OCI-LY1 (cell line): ENCODE results near the gene SDC1.

Experiments
- H2AFZ ChIP-seq: fragments of 200-600 bp; sonication (generic), shearing (Covaris generic); 2 replicates; pipeline ENCODE4 v1.6.0; 2014; ENCODE audit warnings: antibody characterized with exemption, mild to moderate bottlenecking, low read length
- H3F3A ChIP-seq: fragments of 200-600 bp; sonication (generic), shearing (Covaris generic); 2 replicates; pipeline ENCODE4 v1.6.0; 2014; ENCODE audit warnings: mild to moderate bottlenecking, antibody characterized with exemption, low read length, moderate library complexity; ENCODE audit not compliant: insufficient read depth
- H3K27ac ChIP-seq: fragments of 200-600 bp; sonication (generic); 2 replicates; pipeline ENCODE4 v1.5.1; 2014; ENCODE audit warnings: low read length, mixed run types, mild to moderate bottlenecking, low read depth; ENCODE audit not compliant: poor library complexity, severe bottlenecking
- H3K27me3 ChIP-seq: fragments of 200-600 bp; sonication (generic); 2 replicates; pipeline ENCODE4 v1.6.0; 2014; ENCODE audit warnings: antibody characterized with exemption, mild to moderate bottlenecking, low read length, moderate library complexity; ENCODE audit not compliant: insufficient read depth
- H3K36me3 ChIP-seq: fragments of 200-600 bp; sonication (generic); 2 replicates; pipeline ENCODE4 v1.6.1; 2014; ENCODE audit warnings: mild to moderate bottlenecking, antibody characterized with exemption, low read length, moderate library complexity, mixed read lengths; ENCODE audit not compliant: insufficient read depth
- H3K4me1 ChIP-seq: fragments of 200-600 bp; sonication (generic); 2 replicates; pipeline ENCODE4 v1.5.1; 2014; ENCODE audit warnings: mild to moderate bottlenecking, low read length, moderate library complexity; ENCODE audit not compliant: insufficient read depth, severe bottlenecking
- H3K4me2 ChIP-seq: fragments of 200-600 bp; sonication (generic), shearing (Covaris generic); 2 replicates; pipeline ENCODE4 v1.6.1; 2014; ENCODE audit warnings: low read length
- H3K4me3 ChIP-seq: fragments of 200-600 bp; sonication (generic); 2 replicates; pipeline ENCODE4 v1.5.1; 2014; ENCODE audit warnings: low read length, low read depth, mild to moderate bottlenecking, mixed read lengths; ENCODE audit not compliant: poor library complexity, severe bottlenecking
- H3K79me2 ChIP-seq: fragments of 200-600 bp; shearing (Covaris generic); 2 replicates; pipeline ENCODE4 v1.6.1; 2016; ENCODE audit warnings: mixed run types, low read length, mixed read lengths; ENCODE audit not compliant: insufficient read depth
- H3K9ac ChIP-seq: fragments of 200-600 bp; sonication (generic), shearing (Covaris generic); 2 replicates; pipeline ENCODE4 v1.6.1; 2014; ENCODE audit warnings: mild to moderate bottlenecking, low read length, mixed read lengths
- H3K9me2 ChIP-seq: fragments of 200-600 bp; sonication (generic), shearing (Covaris generic); 2 replicates; pipeline ENCODE4 v1.6.1; 2014; ENCODE audit warnings: low read depth, mild to moderate bottlenecking, low read length, mixed read lengths
- H3K9me3 ChIP-seq: fragments of 200-600 bp; shearing (Covaris generic); 2 replicates; pipeline ENCODE4 v1.6.1; 2014; ENCODE audit warnings: low read length, mixed read lengths
- H4K20me1 ChIP-seq: fragments of 200-600 bp; sonication (generic), shearing (Covaris generic); 2 replicates; pipeline ENCODE4 v1.6.0; 2016; ENCODE audit warnings: mild to moderate bottlenecking, low read length; ENCODE audit not compliant: insufficient read depth
- CTCF ChIP-seq: fragments of 200-600 bp; sonication (generic), shearing (Covaris generic); IDR thresholded peaks from 2 replicates; pipeline ENCODE4 v1.5.1; 2017; ENCODE audit warnings: mild to moderate bottlenecking, antibody characterized with exemption, low read length, moderate library complexity, mixed read lengths
- EZH2 ChIP-seq: fragments of 200-600 bp; sonication (generic), shearing (Covaris generic); IDR thresholded peaks from 2 replicates; pipeline ENCODE4 v1.8.0; 2017; ENCODE audit warnings: borderline replicate concordance, mixed run types, mild to moderate bottlenecking, antibody characterized with exemption, low read length, moderate library complexity, mixed read lengths

Gene SDC1

GRCh38 chr2:20164734-20165478, 60.0 kb downstream of the SDC1 start:
- no peak overlapping the region for H2AFZ ChIP-seq
- H3K27ac ChIP-seq: no peak overlapping the region
- H3K9me3 ChIP-seq: no peaks in the 10 kb centered on the region
- no peak overlapping the region for H3K9ac ChIP-seq
- TF ChIP-seq EZH2: no peak
- no peak for TF ChIP-seq CTCF
- no peaks in the 10 kb centered on the region for H3K4me1 ChIP-seq
- no peaks in the 10 kb centered on the region for H4K20me1 ChIP-seq
- H3K4me2 ChIP-seq: no peak overlapping the region
- no peaks in the 10 kb centered on the region for H3K9me2 ChIP-seq
- no peak overlapping the region for H3K4me3 ChIP-seq
- H3K27me3 ChIP-seq: no peaks in the 10 kb centered on the region
- no peaks in the 10 kb centered on the region for H3K36me3 ChIP-seq
- H3K79me2 ChIP-seq: no peaks in the 10 kb centered on the region
- H3F3A ChIP-seq: no peaks in the 10 kb centered on the region

GRCh38 chr2:20164061-20164733, 60.7 kb downstream of the SDC1 start:
- Histone ChIP-seq H4K20me1 (no peaks in the 10 kb centered on the region), H3K36me3 (no peaks in the 10 kb centered on the region), H3K4me1 (no peaks in the 10 kb centered on the region), H3K9ac (no peak overlapping the region), H3K9me2 (no peaks in the 10 kb centered on the region), H3K4me2 (no peak overlapping the region), H3K4me3 (no peak overlapping the region), H3K9me3 (no peaks in the 10 kb centered on the region), H2AFZ (no peak overlapping the region), H3K79me2 (no peaks in the 10 kb centered on the region), H3K27me3 (no peaks in the 10 kb centered on the region), H3F3A (no peaks in the 10 kb centered on the region), H3K27ac (no peak overlapping the region)
- TF ChIP-seq CTCF: no peak
- no peak for TF ChIP-seq EZH2

- Histone ChIP-seq H3F3A (no peaks in the 10 kb centered on the region), H4K20me1 (no peaks in the 10 kb centered on the region), H3K36me3 (no peaks in the 10 kb centered on the region), H3K27me3 (no peaks in the 10 kb centered on the region), H3K9me3 (no peaks in the 10 kb centered on the region), H3K9ac (no peak overlapping the region), H3K4me2 (no peak overlapping the region), H3K27ac (no peak overlapping the region), H3K9me2 (no peaks in the 10 kb centered on the region), H3K79me2 (no peaks in the 10 kb centered on the region), H3K4me3 (no peak overlapping the region), H2AFZ (no peak overlapping the region), H3K4me1 (no peaks in the 10 kb centered on the region)
- TF ChIP-seq EZH2: no peak
- TF ChIP-seq CTCF: no peak
These were observed 65.4 kb downstream of the SDC1 start for GRCh38 chr2:20159411-20160070.
